Mammary epithelial cell (primary cell): ENCODE results near the gene PPP1R12B.

Source experiments
- EZH2 ChIP-seq: IDR thresholded peaks from 2 replicates; pipeline ENCODE4 v1.6.1; 2012; ENCODE audit warnings: low read length, inconsistent platforms, borderline replicate concordance
- TF ChIP-seq, protein P1 (sequence below), 2 donors: IDR thresholded peaks in 1 of 2; conservative IDR thresholded peaks in 1 of 2; 2 replicates each; pipeline ENCODE4 v1.5.1; 2011 to 2012; ENCODE audit warnings: inconsistent platforms in 2 of 2, low read length in 2 of 2, mild to moderate bottlenecking in 2 of 2, control low read depth in 1 of 2, low read depth in 1 of 2; ENCODE audit not compliant: insufficient read depth in 1 of 2; ENCODE audit errors: extremely low read depth in 1 of 2

DNA sequence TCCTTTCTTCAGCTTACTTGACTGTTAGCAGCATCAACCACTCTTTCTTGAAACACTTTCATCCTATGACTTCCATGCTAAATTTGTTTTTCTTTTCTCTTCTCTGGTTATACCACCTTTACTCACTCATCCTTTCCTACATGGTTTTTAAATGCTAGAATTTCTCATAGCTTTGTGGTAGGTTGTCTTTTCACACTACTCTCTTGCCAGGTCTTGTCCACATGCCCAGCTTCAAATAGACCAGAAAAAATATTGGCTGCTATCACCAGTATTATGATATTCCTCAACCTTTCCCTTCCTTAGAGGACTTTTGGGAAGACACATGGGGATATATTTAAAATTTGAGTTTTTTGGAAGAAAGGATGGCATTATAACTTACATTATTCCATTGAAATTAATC is 48.8 kb downstream of the PPP1R12B start:
- TF ChIP-seq, protein P1, sequence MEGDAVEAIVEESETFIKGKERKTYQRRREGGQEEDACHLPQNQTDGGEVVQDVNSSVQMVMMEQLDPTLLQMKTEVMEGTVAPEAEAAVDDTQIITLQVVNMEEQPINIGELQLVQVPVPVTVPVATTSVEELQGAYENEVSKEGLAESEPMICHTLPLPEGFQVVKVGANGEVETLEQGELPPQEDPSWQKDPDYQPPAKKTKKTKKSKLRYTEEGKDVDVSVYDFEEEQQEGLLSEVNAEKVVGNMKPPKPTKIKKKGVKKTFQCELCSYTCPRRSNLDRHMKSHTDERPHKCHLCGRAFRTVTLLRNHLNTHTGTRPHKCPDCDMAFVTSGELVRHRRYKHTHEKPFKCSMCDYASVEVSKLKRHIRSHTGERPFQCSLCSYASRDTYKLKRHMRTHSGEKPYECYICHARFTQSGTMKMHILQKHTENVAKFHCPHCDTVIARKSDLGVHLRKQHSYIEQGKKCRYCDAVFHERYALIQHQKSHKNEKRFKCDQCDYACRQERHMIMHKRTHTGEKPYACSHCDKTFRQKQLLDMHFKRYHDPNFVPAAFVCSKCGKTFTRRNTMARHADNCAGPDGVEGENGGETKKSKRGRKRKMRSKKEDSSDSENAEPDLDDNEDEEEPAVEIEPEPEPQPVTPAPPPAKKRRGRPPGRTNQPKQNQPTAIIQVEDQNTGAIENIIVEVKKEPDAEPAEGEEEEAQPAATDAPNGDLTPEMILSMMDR (conservative IDR thresholded peaks at IDR 0.05 in 1 of 2, IDR thresholded peaks at IDR 0.05 in 1 of 2; ENCODE audit: extremely low read depth in 1 of 2, insufficient read depth in 1 of 2, low read depth in 1 of 2, low read length in 2 of 2), result no peak
- no peak for TF ChIP-seq EZH2
